HepG2 (cell line): ENCODE data around the gene ALDOA. TPM values are rescaled to one million over a fixed set of nuclear protein-coding genes. Genes with fewer than 3 reads are reported as not detected.
A peak's percentile ranks its signal among the peaks of the same experiment; 100 is the strongest.

Source experiments
- ARNTL ChIP-seq: sonication (generic); formaldehyde crosslinking; IDR thresholded peaks from 2 replicates; pipeline ENCODE4 v1.4.0; 2020; ENCODE audit warnings: mild to moderate bottlenecking, missing genetic modification reagents
- ATF2 ChIP-seq: sonication (generic); formaldehyde crosslinking; IDR thresholded peaks from 2 replicates; pipeline ENCODE4 v1.4.0; 2020; ENCODE audit warnings: missing genetic modification reagents
- CSRNP1 ChIP-seq: sonication (generic); formaldehyde crosslinking; IDR thresholded peaks from 2 replicates; pipeline ENCODE4 v1.8.1; 2023; ENCODE audit warnings: mild to moderate bottlenecking, missing genetic modification reagents
- DMAP1 ChIP-seq: IDR thresholded peaks from 2 replicates; pipeline ENCODE4 v1.6.1; 2016
- DMTF1 ChIP-seq: sonication (generic); formaldehyde crosslinking; IDR thresholded peaks from 2 replicates; pipeline ENCODE4 v1.4.0; 2020; ENCODE audit warnings: mild to moderate bottlenecking, missing genetic modification reagents
- DNMT3B ChIP-seq: conservative IDR thresholded peaks from 2 replicates; pipeline ENCODE4 v1.6.1; 2016; ENCODE audit warnings: missing biosample characterization, control low read depth
- EEA1 ChIP-seq: sonication (generic); formaldehyde crosslinking; IDR thresholded peaks from 2 replicates; pipeline ENCODE4 v1.5.1; 2020; ENCODE audit warnings: mild to moderate bottlenecking, missing genetic modification reagents, borderline replicate concordance
- IRF9 ChIP-seq: sonication (generic); formaldehyde crosslinking; IDR thresholded peaks from 2 replicates; pipeline ENCODE4 v1.8.0; 2022; ENCODE audit warnings: missing genetic modification reagents, mild to moderate bottlenecking, borderline replicate concordance
- JUN ChIP-seq: sonication (generic); formaldehyde crosslinking; IDR thresholded peaks from 2 replicates; pipeline ENCODE4 v1.4.0; 2020; ENCODE audit warnings: mild to moderate bottlenecking, missing genetic modification reagents
- NFIC ChIP-seq: IDR thresholded peaks from 2 replicates; pipeline ENCODE4 v1.6.1; 2012; ENCODE audit warnings: mild to moderate bottlenecking, low read length, inconsistent platforms
- PITX1 ChIP-seq: sonication (generic); formaldehyde crosslinking; IDR thresholded peaks from 2 replicates; pipeline ENCODE4 v1.5.1; 2020; ENCODE audit warnings: mild to moderate bottlenecking, missing genetic modification reagents
- RNF2 ChIP-seq: fragments of 450-650 bp; conservative IDR thresholded peaks from 2 replicates; pipeline ENCODE4 v1.6.1; 2016; ENCODE audit warnings: low read depth
- THAP11 ChIP-seq: IDR thresholded peaks from 2 replicates; pipeline ENCODE4 v1.6.1; 2016; ENCODE audit warnings: missing biosample characterization, missing genetic modification reagents
- WIZ ChIP-seq: sonication (generic); formaldehyde crosslinking; IDR thresholded peaks from 2 replicates; pipeline ENCODE4 v1.5.1; 2020; ENCODE audit warnings: mild to moderate bottlenecking, missing genetic modification reagents
- ZBTB38 ChIP-seq: sonication (generic); formaldehyde crosslinking; IDR thresholded peaks from 2 replicates; pipeline ENCODE4 v1.5.1; 2020; ENCODE audit warnings: mild to moderate bottlenecking, missing genetic modification reagents
- ZNF121 ChIP-seq: sonication (generic); formaldehyde crosslinking; IDR thresholded peaks from 2 replicates; pipeline ENCODE4 v1.5.0; 2020; ENCODE audit warnings: mild to moderate bottlenecking, missing genetic modification reagents
- ZNF251 ChIP-seq: sonication (generic); formaldehyde crosslinking; IDR thresholded peaks from 2 replicates; pipeline ENCODE4 v1.9.0; 2021; ENCODE audit warnings: mild to moderate bottlenecking, missing genetic modification reagents
- ZNF280B ChIP-seq: sonication (generic); formaldehyde crosslinking; IDR thresholded peaks from 2 replicates; pipeline ENCODE4 v1.5.0; 2020; ENCODE audit warnings: missing genetic modification reagents, mild to moderate bottlenecking, borderline replicate concordance
- ZXDC ChIP-seq: sonication (generic); formaldehyde crosslinking; IDR thresholded peaks from 2 replicates; pipeline ENCODE4 v1.5.0; 2020; ENCODE audit warnings: mild to moderate bottlenecking, missing genetic modification reagents
- polyA plus RNA-seq, 8 experiments: library from polyadenylated mRNA; depleted of rRNA in 3 of 8; stranded (reverse) in 7 of 8; unstranded in 1 of 8; fragments of >200 nt; fragmentation: Illumina TruSeq in 4 of 8; extraction: Trizol in 4 of 8; gene quantifications; 2 replicates each; pipeline versions ENCODE4 v1.2.1 to v1.2.3, GENCODE V29; 2011 to 2016; ENCODE audit warnings: low read depth in 4 of 8, missing spikeins in 1 of 8, mixed read lengths in 1 of 8; ENCODE audit not compliant: insufficient read depth in 1 of 8
- total RNA-seq, 5 experiments: library from RNA; depleted of rRNA; stranded (reverse); fragments of >200 nt; fragmentation: Illumina TruSeq; extraction: Trizol; gene quantifications; 2 replicates each; pipeline ENCODE4 v1.2.3, GENCODE V29; 2016; ENCODE audit warnings: low read depth in 1 of 5

Gene ALDOA
- total and polyA plus RNA-seq, 2 of the 13 experiments (the other 11 are each of a cell fraction or from before 2014, with no cell fraction given), result 925 to 1,884 TPM

GRCh38 chr16:30088832-30089624, 23.5 kb downstream of the ALDOA start (continued):
- TF ChIP-seq ZXDC (peak; percentile 34; the same call in 1 of the 2 replicates), THAP11 (CRISPR knock-in tag) (no peak), ARNTL (CRISPR knock-in tag) (no peak), ZBTB38 (peak; percentile 68; the same call in 1 of the 2 replicates), ZNF251 (no peak), DNMT3B (no peak), JUN (CRISPR knock-in tag) (no peak), CSRNP1 (CRISPR knock-in tag) (no peak), PITX1 (CRISPR knock-in tag) (peak; percentile 70), NFIC (no peak), ZNF121 (CRISPR knock-in tag) (peak; percentile 94), DMTF1 (CRISPR knock-in tag) (no peak), IRF9 (CRISPR knock-in tag) (no peak), ATF2 (CRISPR knock-in tag) (no peak), WIZ (CRISPR knock-in tag) (no peak), RNF2 (0 out of 2 replicates have a peak, but pooled peaks have one; percentile 43), EEA1 (no peak), ZNF280B (CRISPR knock-in tag) (peak; percentile 84), DMAP1 (CRISPR knock-in tag) (peak; percentile 37; the same call in 1 of the 2 replicates)
